IMR-90 (cell line): ENCODE results near the gene GPR6.

ENCODE experiments used
- CHD1 ChIP-seq: IDR thresholded peaks from 2 replicates; pipeline ENCODE4 v1.6.1; 2012; ENCODE audit warnings: low read depth, low read length, improper control_type of control experiment
- CTCF ChIP-seq: conservative IDR thresholded peaks from 2 replicates; pipeline ENCODE4 v1.5.1; 2012; ENCODE audit warnings: mild to moderate bottlenecking, low read depth, low read length, improper control_type of control experiment
- RCOR1 ChIP-seq: IDR thresholded peaks from 2 replicates; pipeline ENCODE4 v1.6.1; 2012; ENCODE audit warnings: mild to moderate bottlenecking, low read length, improper control_type of control experiment; ENCODE audit not compliant: insufficient replicate concordance
- SMC3 ChIP-seq: fragments of 150-350 bp; IDR thresholded peaks from 2 replicates; pipeline ENCODE4 v1.6.1; 2016; ENCODE audit warnings: low read depth, mild to moderate bottlenecking, antibody characterized with exemption, low read length, moderate library complexity

GRCh38 chr6:109979033-109979921, 1.2 kb downstream of the GPR6 start:
- no peak for TF ChIP-seq CTCF
- TF ChIP-seq CHD1, result no peak
- no peak for TF ChIP-seq SMC3
- TF ChIP-seq RCOR1, result no peak
